ENCODE results near the gene RPLP2.

The RPLP2 gene

GRCh38 chr11:809287-810039, at the start of gene RPLP2:
Gene RPLP2 (plus strand): TSS chr11:809967. CDS start chr11:810235, 268 bp downstream.
- DNase-seq = peak; percentile 99

GRCh38 chr11:760236-760635, 49.5 kb upstream of the RPLP2 start:
- no peak for DNase-seq

GRCh38 chr11:761526-762108, 48.1 kb upstream of the RPLP2 start:
- no peak for DNase-seq

GRCh38 chr11:762421-763072, 47.2 kb upstream of the RPLP2 start:
- peak; percentile 88 for DNase-seq

- DNase-seq = no peak
Measured at GRCh38 chr11:763073-763463, 46.7 kb upstream of the RPLP2 start.

- no peak for DNase-seq
Measured at GRCh38 chr11:763549-764321, 46.0 kb upstream of the RPLP2 start.

GRCh38 chr11:764322-765024, 45.3 kb upstream of the RPLP2 start:
- no peak for DNase-seq

GRCh38 chr11:765025-765801, 44.6 kb upstream of the RPLP2 start:
- peak; percentile 90 for DNase-seq

GRCh38 chr11:765802-766091, 44.0 kb upstream of the RPLP2 start:
- no peak for DNase-seq

GRCh38 chr11:766106-766935, 43.4 kb upstream of the RPLP2 start:
- DNase-seq = no peak

- DNase-seq = no peak
Measured at GRCh38 chr11:766936-767210, 42.9 kb upstream of the RPLP2 start.

- DNase-seq = no peak
Measured at GRCh38 chr11:767238-767637, 42.5 kb upstream of the RPLP2 start.

GRCh38 chr11:769887-770641, 39.7 kb upstream of the RPLP2 start:
- DNase-seq = no peak

- DNase-seq = no peak
Measured at GRCh38 chr11:770642-771616, 38.8 kb upstream of the RPLP2 start.

GRCh38 chr11:771617-772204, 38.1 kb upstream of the RPLP2 start:
- no peak for DNase-seq

GRCh38 chr11:772429-773390, 37.1 kb upstream of the RPLP2 start:
- no peak for DNase-seq

- DNase-seq = no peak
Measured at GRCh38 chr11:773425-773824, 36.3 kb upstream of the RPLP2 start.

- no peak for DNase-seq
Measured at GRCh38 chr11:773830-774229, 35.9 kb upstream of the RPLP2 start.
